Liver (tissue), 9 donors: ENCODE results near the gene CFAP251. TPM values are rescaled to one million over a fixed set of nuclear protein-coding genes. Genes with fewer than 3 reads are reported as not detected.

ENCODE experiments used
- DNase-seq: peaks from one replicate; pipeline ENCODE4 v3.0.0-alpha.2; 2017; ENCODE audit warnings: low spot score
- H3K27ac ChIP-seq, 2 donors: one replicate each; pipeline ENCODE4 v1.7.0; 2013; ENCODE audit warnings: inconsistent platforms in 2 of 2, low read length in 2 of 2, control low read depth in 1 of 2, low read depth in 1 of 2, mild to moderate bottlenecking in 1 of 2
- H3K27me3 ChIP-seq, 4 donors: one replicate each; pipeline versions ENCODE4 v1.6.1 to v1.7.0; 2013; ENCODE audit warnings: low read length in 3 of 4, inconsistent platforms in 1 of 4, mild to moderate bottlenecking in 1 of 4, moderate library complexity in 1 of 4; ENCODE audit not compliant: control insufficient read depth in 4 of 4, insufficient read depth in 4 of 4
- H3K36me3 ChIP-seq, 4 donors: one replicate each; pipeline versions ENCODE4 v1.6.1 to v1.7.0; 2013; ENCODE audit warnings: low read length in 3 of 4, mild to moderate bottlenecking in 3 of 4, low read depth in 1 of 4, moderate library complexity in 1 of 4; ENCODE audit not compliant: control insufficient read depth in 4 of 4, insufficient read depth in 3 of 4
- H3K4me1 ChIP-seq, 4 donors: one replicate each; pipeline versions ENCODE4 v1.6.1 to v1.7.0; 2013; ENCODE audit warnings: low read length in 3 of 4, mild to moderate bottlenecking in 3 of 4, moderate library complexity in 1 of 4; ENCODE audit not compliant: control insufficient read depth in 4 of 4, insufficient read depth in 4 of 4
- H3K4me3 ChIP-seq, 3 donors: one replicate each; pipeline versions ENCODE4 v1.6.1 to v1.7.0; 2013; ENCODE audit warnings: low read length in 3 of 3, control low read depth in 1 of 3, low read depth in 1 of 3, mild to moderate bottlenecking in 1 of 3
- H3K9ac ChIP-seq, 2 donors: one replicate each; pipeline ENCODE4 v1.7.0; 2013; ENCODE audit warnings: low read length in 2 of 2, mild to moderate bottlenecking in 2 of 2, moderate library complexity in 2 of 2, control low read depth in 1 of 2, low read depth in 1 of 2
- H3K9me3 ChIP-seq, 4 donors: one replicate each; pipeline versions ENCODE4 v1.6.1 to v1.7.0; 2013; ENCODE audit warnings: low read length in 3 of 4; ENCODE audit not compliant: control insufficient read depth in 4 of 4
- CTCF ChIP-seq: fragments of 150-350 bp; IDR thresholded peaks from 2 replicates; pipeline ENCODE4 v1.5.1; 2017; ENCODE audit warnings: improper control_type of control experiment, low read depth, low read length; ENCODE audit not compliant: missing input control
- GABPA ChIP-seq, 2 donors: IDR thresholded peaks in 1 of 2; conservative IDR thresholded peaks in 1 of 2; 2 replicates each; pipeline ENCODE4 v1.6.1; 2016; ENCODE audit warnings: antibody characterized with exemption in 2 of 2, mild to moderate bottlenecking in 1 of 2, moderate library complexity in 1 of 2
- HNF4A ChIP-seq, 2 donors: conservative IDR thresholded peaks; 2 replicates each; pipeline ENCODE4 v1.6.1; 2016; ENCODE audit warnings: antibody characterized with exemption in 2 of 2, mild to moderate bottlenecking in 2 of 2
- JUND ChIP-seq, 2 donors: IDR thresholded peaks; 2 replicates each; pipeline ENCODE4 v1.6.1; 2016; ENCODE audit warnings: antibody characterized with exemption in 2 of 2
- NR2F2 ChIP-seq: IDR thresholded peaks from 2 replicates; pipeline ENCODE4 v1.6.1; 2016; ENCODE audit warnings: antibody characterized with exemption
- RXRA ChIP-seq, 2 donors: IDR thresholded peaks; 2 replicates each; pipeline ENCODE4 v1.6.1; 2017 to 2018; ENCODE audit warnings: antibody characterized with exemption in 2 of 2, mild to moderate bottlenecking in 1 of 2
- SP1 ChIP-seq: IDR thresholded peaks from 2 replicates; pipeline ENCODE4 v1.6.1; 2018; ENCODE audit warnings: antibody characterized with exemption, mild to moderate bottlenecking
- ZBTB33 ChIP-seq: IDR thresholded peaks from 2 replicates; pipeline ENCODE4 v1.6.1; 2016; ENCODE audit warnings: antibody characterized with exemption
- WGBS: extraction: QIAGEN DNeasy Blood & Tissue Kit; methylation state at CpG from one replicate; pipeline ENCODE4 v1.1.7; 2013; 5-methylcytosine and 5-hydroxymethylcytosine counted together
- polyA plus RNA-seq, 2 donors: library from polyadenylated mRNA; stranded (reverse) in 1 of 2; unstranded in 1 of 2; fragments of 200-250 nt in 1 of 2; fragments of >200 nt in 1 of 2; fragmentation: Nextera tagmentation in 1 of 2; extraction: Ambion mirVana in 1 of 2; gene quantifications; one replicate each; pipeline versions ENCODE4 v1.2.1 to v1.2.3, GENCODE V29; 2013 to 2015
- total RNA-seq, 2 donors: library from RNA; depleted of rRNA; stranded (reverse); fragments of >200 nt; gene quantifications; one replicate each; pipeline ENCODE4 v1.2.3, GENCODE V29; 2014
- TF ChIP-seq, protein P1 (sequence below): IDR thresholded peaks from 2 replicates; pipeline ENCODE4 v1.6.1; 2016; ENCODE audit warnings: antibody characterized with exemption, mild to moderate bottlenecking
- TF ChIP-seq, protein P2 (sequence below): IDR thresholded peaks from 2 replicates; pipeline ENCODE4 v1.6.1; 2016; ENCODE audit warnings: antibody characterized with exemption
- donor health status: healthy.
- donor health status: healthy.
- donor health status: healthy.
- donor health status: healthy.
- donor health status: healthy.

Gene CFAP251
- total and polyA plus RNA-seq, 4 donors: 1.6 to 4.0 (median 2.0) TPM

- no peak for TF ChIP-seq GABPA (IDR thresholded peaks at IDR 0.05 in 1 of 2, conservative IDR thresholded peaks at IDR 0.05 in 1 of 2)
- no peak for TF ChIP-seq ZBTB33
- TF ChIP-seq SP1: no peak
- TF ChIP-seq JUND (IDR thresholded peaks at IDR 0.05): no peak
- TF ChIP-seq RXRA (IDR thresholded peaks at IDR 0.05): no peak
These were observed 71.8 kb downstream of the CFAP251 start (continued) for GRCh38 chr12:121990114-121990647.

- TF ChIP-seq, protein P1, sequence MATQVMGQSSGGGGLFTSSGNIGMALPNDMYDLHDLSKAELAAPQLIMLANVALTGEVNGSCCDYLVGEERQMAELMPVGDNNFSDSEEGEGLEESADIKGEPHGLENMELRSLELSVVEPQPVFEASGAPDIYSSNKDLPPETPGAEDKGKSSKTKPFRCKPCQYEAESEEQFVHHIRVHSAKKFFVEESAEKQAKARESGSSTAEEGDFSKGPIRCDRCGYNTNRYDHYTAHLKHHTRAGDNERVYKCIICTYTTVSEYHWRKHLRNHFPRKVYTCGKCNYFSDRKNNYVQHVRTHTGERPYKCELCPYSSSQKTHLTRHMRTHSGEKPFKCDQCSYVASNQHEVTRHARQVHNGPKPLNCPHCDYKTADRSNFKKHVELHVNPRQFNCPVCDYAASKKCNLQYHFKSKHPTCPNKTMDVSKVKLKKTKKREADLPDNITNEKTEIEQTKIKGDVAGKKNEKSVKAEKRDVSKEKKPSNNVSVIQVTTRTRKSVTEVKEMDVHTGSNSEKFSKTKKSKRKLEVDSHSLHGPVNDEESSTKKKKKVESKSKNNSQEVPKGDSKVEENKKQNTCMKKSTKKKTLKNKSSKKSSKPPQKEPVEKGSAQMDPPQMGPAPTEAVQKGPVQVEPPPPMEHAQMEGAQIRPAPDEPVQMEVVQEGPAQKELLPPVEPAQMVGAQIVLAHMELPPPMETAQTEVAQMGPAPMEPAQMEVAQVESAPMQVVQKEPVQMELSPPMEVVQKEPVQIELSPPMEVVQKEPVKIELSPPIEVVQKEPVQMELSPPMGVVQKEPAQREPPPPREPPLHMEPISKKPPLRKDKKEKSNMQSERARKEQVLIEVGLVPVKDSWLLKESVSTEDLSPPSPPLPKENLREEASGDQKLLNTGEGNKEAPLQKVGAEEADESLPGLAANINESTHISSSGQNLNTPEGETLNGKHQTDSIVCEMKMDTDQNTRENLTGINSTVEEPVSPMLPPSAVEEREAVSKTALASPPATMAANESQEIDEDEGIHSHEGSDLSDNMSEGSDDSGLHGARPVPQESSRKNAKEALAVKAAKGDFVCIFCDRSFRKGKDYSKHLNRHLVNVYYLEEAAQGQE: no peak
- TF ChIP-seq NR2F2 (no peak), HNF4A (conservative IDR thresholded peaks at IDR 0.05) (no peak), SP1 (no peak), CTCF (no peak)
- TF ChIP-seq, protein P2, sequence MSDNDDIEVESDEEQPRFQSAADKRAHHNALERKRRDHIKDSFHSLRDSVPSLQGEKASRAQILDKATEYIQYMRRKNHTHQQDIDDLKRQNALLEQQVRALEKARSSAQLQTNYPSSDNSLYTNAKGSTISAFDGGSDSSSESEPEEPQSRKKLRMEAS: no peak
- Histone ChIP-seq H3K9ac (no peak overlapping the region), H3K27me3 (no peaks in the 10 kb centered on the region), H3K27ac (no peak overlapping the region), H3K4me3 (no peak overlapping the region), H3K36me3 (peaks cover 0 to 2% (median 0%) of the 10 kb centered on the region in 4 donors), H3K9me3 (no peaks in the 10 kb centered on the region), H3K4me1 (no peaks in the 10 kb centered on the region)
- 83% methylated on average over 10 of the region's 10 CpGs for WGBS
- no peak for DNase-seq
These were observed 72.6 kb downstream of the CFAP251 start for GRCh38 chr12:121990692-121991603.
